Effector memory CD8-positive, alpha-beta T cell (primary cell): ENCODE data around the gene IL22RA2.
"Not testable (repeated sequence)": the region's sequence is repeated elsewhere in the genome, so short reads cannot be mapped to it uniquely, and the experiment has no call there.

Experiments used
- ATAC-seq: fragments of 150-1000 bp; cut with Tn5 transposase; replicated peaks from 2 replicates; pipeline ENCODE4 v1.10.0; 2021; ENCODE audit warnings: mild to moderate bottlenecking, moderate library complexity
- DNase-seq, 3 experiments: peaks; one replicate each; pipeline ENCODE4 v3.0.0; 2021
- H3K27ac Mint-ChIP-seq, 2 donors: one replicate each; pipeline ENCODE4 v1.8.0; 2022; ENCODE audit warnings: mild to moderate bottlenecking in 2 of 2, mixed read lengths in 2 of 2, moderate library complexity in 2 of 2
- H3K27me3 Mint-ChIP-seq, 2 donors: one replicate each; pipeline ENCODE4 v1.8.0; 2022; ENCODE audit warnings: mixed read lengths in 2 of 2
- H3K36me3 Mint-ChIP-seq: one replicate; pipeline ENCODE4 v1.8.0; 2022; ENCODE audit warnings: mild to moderate bottlenecking, moderate library complexity, mixed read lengths; ENCODE audit not compliant: insufficient read depth
- H3K4me1 Mint-ChIP-seq, 2 donors: one replicate each; pipeline ENCODE4 v1.8.0; 2022; ENCODE audit warnings: low read depth in 2 of 2, mixed read lengths in 2 of 2
- H3K4me3 Mint-ChIP-seq, 2 donors: one replicate each; pipeline ENCODE4 v1.8.0; 2022; ENCODE audit warnings: mild to moderate bottlenecking in 2 of 2, mixed read lengths in 2 of 2, moderate library complexity in 2 of 2
- H3K9me3 Mint-ChIP-seq, 2 donors: one replicate each; pipeline ENCODE4 v1.8.0; 2022; ENCODE audit warnings: mixed read lengths in 2 of 2

The IL22RA2 gene

DNA sequence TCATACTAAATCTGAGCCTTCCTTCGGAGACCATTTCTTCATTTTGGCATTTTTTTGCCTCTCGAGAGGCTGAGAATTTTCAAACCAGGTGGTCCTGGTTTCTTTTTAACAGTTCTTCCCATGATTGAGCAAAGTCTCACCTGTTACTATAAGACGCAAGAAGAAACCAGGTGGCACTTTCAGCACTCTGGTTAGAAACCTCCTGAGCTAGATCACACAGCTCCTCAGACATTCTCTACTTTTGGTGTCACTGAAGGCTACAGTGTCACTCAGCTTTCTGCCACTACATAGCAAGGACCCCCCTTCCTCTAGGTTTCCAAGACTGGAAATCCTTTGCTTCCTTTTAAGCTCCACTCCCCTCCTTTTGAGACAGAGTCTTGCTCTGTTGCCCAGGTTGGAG is 38.5 kb upstream of the IL22RA2 start:
- peaks cover 38% of the 10 kb centered on the region for H3K36me3 Mint-ChIP-seq
- peaks cover 0 to 2% of the 10 kb centered on the region in 2 donors for H3K9me3 Mint-ChIP-seq
- H3K4me3 Mint-ChIP-seq = peak overlapping the region; percentile 52 to 53
- no peaks in the 10 kb centered on the region for H3K27me3 Mint-ChIP-seq
- H3K27ac Mint-ChIP-seq = peak overlapping the region; percentile 19 to 65
- no peak for DNase-seq
- H3K4me1 Mint-ChIP-seq = peaks cover 64 to 79% of the 10 kb centered on the region in 2 donors
- ATAC-seq = no peak

DNA sequence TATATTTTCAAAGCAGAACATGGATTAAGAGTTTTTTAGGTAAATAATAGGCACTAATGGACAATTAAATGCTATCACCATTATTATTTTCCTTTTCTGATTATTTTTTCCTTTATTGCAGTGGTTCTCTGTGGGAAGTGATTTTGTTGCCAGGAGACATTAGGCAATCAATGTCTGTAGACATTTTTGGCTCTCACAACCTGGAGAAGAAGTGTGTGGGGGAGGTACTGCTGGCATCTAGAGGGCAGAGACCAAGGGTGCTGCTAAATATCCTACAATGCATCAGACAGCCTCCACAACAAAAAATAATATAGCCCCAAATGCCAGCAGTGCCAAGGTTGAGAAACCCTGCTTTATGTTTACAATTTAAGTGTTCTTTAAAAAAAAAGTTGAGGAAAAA is 37.5 kb upstream of the IL22RA2 start:
- Mint-ChIP-seq H3K36me3 (peaks cover 45% of the 10 kb centered on the region), H3K27me3 (no peaks in the 10 kb centered on the region), H3K9me3 (peaks cover 0 to 2% of the 10 kb centered on the region in 2 donors), H3K4me1 (peaks cover 59 to 74% of the 10 kb centered on the region in 2 donors), H3K27ac (peak overlapping the region in 1 of 2 donors; percentile 54), H3K4me3 (peak overlapping the region; percentile 33 to 53)
- DNase-seq (no peak), ATAC-seq (no peak)

DNA sequence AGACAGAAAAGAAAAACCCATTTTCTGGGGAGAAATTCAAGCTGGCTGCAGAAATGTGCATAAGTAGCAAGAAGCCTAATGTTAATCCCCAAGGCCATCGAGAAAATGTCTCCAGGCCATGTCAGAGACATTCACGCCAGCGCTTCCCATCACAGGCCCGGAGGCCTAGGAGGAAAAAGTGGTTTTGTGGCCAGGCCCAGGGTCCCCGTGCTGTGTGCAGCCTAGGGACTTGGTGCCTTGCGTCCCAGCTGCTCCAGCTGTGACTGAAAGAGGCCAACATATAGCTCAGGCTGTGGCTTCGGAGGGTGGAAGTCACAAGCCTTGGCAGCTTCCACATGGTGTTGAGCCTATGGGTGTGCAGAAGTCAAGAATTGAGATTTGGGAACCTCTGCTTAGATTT is 34.8 kb upstream of the IL22RA2 start:
- Mint-ChIP-seq H3K4me3 (no peak overlapping the region), H3K4me1 (peaks cover 46 to 57% of the 10 kb centered on the region in 2 donors), H3K27me3 (no peaks in the 10 kb centered on the region), H3K27ac (peak overlapping the region in 1 of 2 donors; percentile 29), H3K9me3 (peaks cover 0 to 2% of the 10 kb centered on the region in 2 donors), H3K36me3 (peaks cover 66% of the 10 kb centered on the region)
- DNase-seq (no peak), ATAC-seq (no peak)

DNA sequence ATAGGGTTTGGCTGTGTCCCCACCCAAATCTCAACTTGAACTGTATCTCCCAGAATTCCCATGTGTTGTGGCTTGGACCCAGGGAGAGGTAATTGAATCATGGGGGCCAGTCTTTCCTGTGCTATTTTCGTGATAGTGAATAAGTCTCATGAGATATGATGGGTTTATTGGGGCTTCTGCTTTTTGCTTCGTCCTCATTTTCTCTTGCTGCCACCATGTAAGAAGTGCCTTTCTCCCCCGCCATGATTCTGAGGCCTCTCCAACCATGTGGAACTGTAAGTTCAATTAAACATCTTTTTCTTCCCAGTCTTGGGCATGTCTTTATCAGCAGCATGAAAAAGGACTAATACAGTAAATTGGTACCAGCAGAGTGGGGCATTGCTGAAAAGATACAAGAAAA is 34.0 kb upstream of the IL22RA2 start:
- not testable (repeated sequence) for DNase-seq, H3K9me3 Mint-ChIP-seq, H3K27ac Mint-ChIP-seq, ATAC-seq, H3K27me3 Mint-ChIP-seq
- H3K4me1 Mint-ChIP-seq = peaks cover 41 to 51% of the 10 kb centered on the region in 2 donors
- peak overlapping the region in 1 of 2 donors; percentile 4 for H3K4me3 Mint-ChIP-seq
- peaks cover 72% of the 10 kb centered on the region for H3K36me3 Mint-ChIP-seq

DNA sequence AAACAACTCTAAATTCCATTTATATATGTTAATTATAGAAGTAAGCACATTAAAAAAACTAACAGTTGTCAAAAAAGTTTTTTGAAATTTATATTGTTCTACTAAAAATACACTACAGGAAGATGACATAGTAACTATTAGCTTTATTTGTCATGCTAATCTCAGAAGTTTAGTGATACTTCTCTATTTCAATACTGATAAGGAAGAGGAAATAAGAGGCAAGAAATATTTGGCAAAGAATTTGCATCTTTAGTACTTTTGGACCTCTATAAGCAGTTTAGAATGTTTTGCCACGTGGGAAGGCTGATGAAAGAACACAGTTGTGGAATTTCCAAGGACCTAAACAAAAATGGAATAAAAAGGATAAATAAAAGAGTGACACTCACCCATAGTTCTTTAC is 33.1 kb upstream of the IL22RA2 start:
- Mint-ChIP-seq H3K36me3 (peaks cover 76% of the 10 kb centered on the region), H3K27ac (peak overlapping the region; percentile 17 to 68), H3K4me1 (peaks cover 34 to 42% of the 10 kb centered on the region in 2 donors), H3K27me3 (no peaks in the 10 kb centered on the region), H3K4me3 (no peak overlapping the region), H3K9me3 (peaks cover 0 to 2% of the 10 kb centered on the region in 2 donors)
- DNase-seq (no peak), ATAC-seq (no peak)

DNA sequence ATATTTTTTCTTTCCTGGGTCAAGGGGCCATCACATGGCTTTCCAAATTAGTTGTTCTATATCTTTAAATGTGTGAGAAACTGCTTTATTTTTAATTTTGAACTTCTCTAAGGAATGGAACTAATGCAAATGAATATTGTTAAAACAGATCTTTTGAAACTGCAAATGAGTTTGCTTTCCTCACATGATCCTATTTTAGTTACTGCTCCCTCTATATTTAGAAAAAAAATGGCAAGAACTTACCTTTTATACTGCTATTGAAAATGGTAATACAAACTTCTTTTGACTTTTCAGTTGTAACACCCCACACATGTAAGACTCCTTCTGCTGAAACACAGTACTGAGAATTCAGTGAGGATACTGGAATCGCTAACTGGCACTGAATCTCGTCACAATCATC is 29.8 kb upstream of the IL22RA2 start:
- ATAC-seq (no peak), DNase-seq (no peak)
- Mint-ChIP-seq H3K27me3 (no peaks in the 10 kb centered on the region), H3K27ac (no peak overlapping the region), H3K4me3 (no peak overlapping the region), H3K4me1 (peaks cover 17 to 19% of the 10 kb centered on the region in 2 donors), H3K36me3 (peaks cover 88% of the 10 kb centered on the region), H3K9me3 (no peaks in the 10 kb centered on the region)

DNA sequence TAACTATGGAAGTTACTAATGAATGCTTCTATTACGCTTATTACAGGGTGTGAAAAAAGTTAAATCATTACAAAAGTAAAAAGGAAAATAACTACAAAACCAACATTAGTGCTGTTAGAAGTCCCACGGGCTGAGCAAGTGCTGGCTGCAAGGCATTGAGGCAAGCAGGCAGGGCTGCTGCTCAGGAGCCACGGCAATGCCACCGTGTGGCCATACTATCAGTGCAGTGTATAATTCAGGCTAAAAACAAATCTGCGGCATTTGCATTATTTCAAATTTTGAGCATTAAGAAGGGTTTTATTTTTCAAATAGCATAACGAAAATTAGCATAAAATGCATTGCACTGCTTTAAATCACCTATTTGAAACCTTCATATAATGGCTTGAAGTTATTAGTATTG is 28.6 kb upstream of the IL22RA2 start:
- H3K36me3 Mint-ChIP-seq = peaks cover 89% of the 10 kb centered on the region
- peaks cover 11 to 14% of the 10 kb centered on the region in 2 donors for H3K4me1 Mint-ChIP-seq
- no peaks in the 10 kb centered on the region for H3K27me3 Mint-ChIP-seq
- DNase-seq (peak in 2 of 3 experiments; percentile 19 to 21), ATAC-seq (peak; percentile 77)
- H3K9me3 Mint-ChIP-seq = no peaks in the 10 kb centered on the region
- H3K27ac Mint-ChIP-seq = no peak overlapping the region
- H3K4me3 Mint-ChIP-seq = no peak overlapping the region

DNA sequence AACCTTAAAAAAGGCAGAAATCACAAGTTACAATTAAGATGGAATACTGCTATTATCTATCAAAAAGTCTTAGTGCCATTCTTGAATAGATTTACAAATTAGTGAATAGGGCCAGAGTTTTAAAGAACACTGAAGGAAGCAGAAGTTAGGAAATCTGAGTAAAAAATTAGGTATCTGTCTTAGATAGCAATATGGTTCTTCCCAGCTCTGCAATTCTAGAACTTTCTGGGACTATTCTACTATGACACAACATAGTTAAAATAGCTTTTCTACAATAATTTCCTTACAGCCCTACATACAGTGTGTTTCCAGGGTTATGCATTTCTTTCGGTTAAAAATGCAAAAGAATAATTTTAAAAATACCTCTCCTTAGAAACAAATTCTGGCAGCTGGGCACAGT is 27.6 kb upstream of the IL22RA2 start:
- H3K4me1 Mint-ChIP-seq = peaks cover 17% of the 10 kb centered on the region in 2 donors
- peaks cover 89% of the 10 kb centered on the region for H3K36me3 Mint-ChIP-seq
- no peak for DNase-seq
- no peak overlapping the region for H3K4me3 Mint-ChIP-seq
- no peaks in the 10 kb centered on the region for H3K27me3 Mint-ChIP-seq
- ATAC-seq = no peak
- no peak overlapping the region for H3K27ac Mint-ChIP-seq
- no peaks in the 10 kb centered on the region for H3K9me3 Mint-ChIP-seq

DNA sequence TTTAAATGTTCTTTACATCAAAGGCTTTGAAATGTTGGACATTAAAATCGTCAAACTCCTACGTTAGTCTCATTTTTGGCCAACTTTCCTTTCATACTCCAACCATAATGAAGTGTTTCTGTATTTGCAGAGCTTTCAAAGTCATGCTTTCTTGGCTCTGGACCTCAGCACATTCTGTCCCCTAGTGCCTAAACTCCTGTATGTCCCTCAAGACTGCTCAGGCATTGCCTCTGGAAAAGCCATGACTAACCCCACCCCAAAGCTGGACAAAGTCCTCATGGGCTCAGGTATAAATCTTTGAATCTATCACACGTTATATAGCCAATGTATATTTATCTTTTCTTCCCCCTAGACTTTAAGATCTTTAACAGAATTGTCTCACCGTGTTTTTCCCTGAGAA is 26.8 kb upstream of the IL22RA2 start:
- Mint-ChIP-seq H3K27ac (no peak overlapping the region), H3K9me3 (no peaks in the 10 kb centered on the region), H3K36me3 (peaks cover 89% of the 10 kb centered on the region), H3K4me3 (no peak overlapping the region), H3K27me3 (no peaks in the 10 kb centered on the region), H3K4me1 (peaks cover 21 to 22% of the 10 kb centered on the region in 2 donors)
- ATAC-seq = no peak
- no peak for DNase-seq

DNA sequence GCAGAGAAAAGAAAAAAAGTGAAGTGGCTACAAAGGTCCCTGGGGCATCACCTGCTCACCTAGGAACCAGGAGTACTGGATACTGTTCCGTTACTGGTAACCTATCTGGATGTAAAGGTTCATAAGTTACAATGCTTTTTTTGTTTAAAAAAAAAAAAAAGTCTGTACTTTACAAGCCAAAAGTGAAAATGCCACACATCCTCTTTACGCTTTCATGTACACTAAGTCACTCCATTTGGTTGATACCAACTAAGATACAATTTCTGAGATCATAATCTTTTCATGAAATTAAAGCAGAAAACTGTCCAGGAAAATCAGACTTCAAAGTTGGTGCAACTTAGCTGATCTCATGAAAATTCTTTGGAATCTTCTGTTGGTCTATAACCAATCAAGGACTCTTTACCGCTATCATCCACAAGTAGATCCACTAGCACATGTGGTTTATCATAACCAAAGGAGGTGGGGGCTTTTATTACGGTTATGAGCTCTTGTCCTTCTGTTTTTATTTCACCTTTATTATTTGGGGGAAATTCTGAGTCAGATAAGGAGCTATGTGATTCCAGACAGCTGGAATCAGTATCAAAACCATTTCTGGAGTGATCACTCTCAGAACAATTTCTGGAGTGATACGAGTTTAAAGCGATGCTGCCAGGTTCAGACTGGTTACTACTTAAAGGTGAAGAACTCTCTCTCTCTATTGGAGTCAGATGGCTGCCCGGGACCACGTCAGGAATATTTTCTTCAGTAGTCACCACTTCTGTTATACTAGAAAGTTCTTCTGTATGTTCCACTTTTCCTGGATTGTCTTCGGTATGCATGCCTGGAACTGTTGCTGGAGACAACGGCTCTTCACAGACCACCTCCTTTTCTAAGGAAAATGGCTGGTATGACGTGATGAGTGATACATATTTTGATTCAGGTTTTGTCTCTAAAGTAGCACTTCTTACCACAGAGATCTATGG is 24.5 kb upstream of the IL22RA2 start:
- Mint-ChIP-seq H3K27me3 (no peaks in the 10 kb centered on the region), H3K36me3 (peaks cover 67% of the 10 kb centered on the region), H3K4me1 (peaks cover 17 to 18% of the 10 kb centered on the region in 2 donors), H3K9me3 (no peaks in the 10 kb centered on the region), H3K27ac (peak overlapping the region in 1 of 2 donors; percentile 11), H3K4me3 (no peak overlapping the region)
- ATAC-seq (no peak), DNase-seq (no peak)

DNA sequence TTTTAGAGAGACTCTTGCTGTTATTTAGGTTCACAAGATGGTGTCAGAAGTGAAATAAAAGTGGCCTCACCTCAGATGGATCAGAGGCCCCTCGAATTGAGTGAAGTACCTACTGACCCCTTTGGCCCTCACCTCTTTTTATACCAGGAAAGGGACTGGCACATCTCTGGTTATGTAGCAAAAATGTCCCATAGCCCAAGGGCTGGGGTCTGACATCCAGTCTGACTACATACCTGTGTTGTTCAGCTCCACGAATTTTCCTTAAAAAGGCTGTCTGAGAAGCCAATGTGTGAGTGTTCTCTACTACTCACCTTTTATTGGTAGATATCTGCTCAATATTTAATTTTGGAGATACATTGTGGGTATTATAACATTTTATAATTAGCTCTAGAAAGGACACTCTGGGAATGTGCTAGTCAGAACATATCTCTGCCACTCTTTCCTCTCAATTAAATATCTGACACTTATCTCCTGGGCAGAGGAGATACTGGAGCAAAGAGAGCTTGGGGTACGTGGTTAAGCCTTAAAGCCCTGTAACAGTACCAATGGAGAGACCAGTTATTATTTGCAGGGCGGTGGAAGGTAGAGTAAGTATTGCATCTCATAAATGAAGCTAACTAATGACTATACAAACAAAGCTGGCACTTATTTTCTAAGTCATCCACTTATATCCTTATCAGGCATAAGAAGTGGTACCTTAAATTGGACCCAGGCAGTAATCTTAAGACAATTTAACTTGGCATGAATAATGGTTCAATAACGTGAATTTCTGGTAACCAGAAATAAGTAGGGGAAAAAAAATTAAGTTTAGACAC is 20.0 kb upstream of the IL22RA2 start:
- ATAC-seq = no peak
- H3K4me3 Mint-ChIP-seq = no peak overlapping the region
- DNase-seq = no peak
- no peaks in the 10 kb centered on the region for H3K9me3 Mint-ChIP-seq
- no peaks in the 10 kb centered on the region for H3K27me3 Mint-ChIP-seq
- peak overlapping the region in 1 of 2 donors; percentile 76 for H3K27ac Mint-ChIP-seq
- peaks cover 28% of the 10 kb centered on the region for H3K36me3 Mint-ChIP-seq
- peaks cover 17% of the 10 kb centered on the region in 2 donors for H3K4me1 Mint-ChIP-seq

DNA sequence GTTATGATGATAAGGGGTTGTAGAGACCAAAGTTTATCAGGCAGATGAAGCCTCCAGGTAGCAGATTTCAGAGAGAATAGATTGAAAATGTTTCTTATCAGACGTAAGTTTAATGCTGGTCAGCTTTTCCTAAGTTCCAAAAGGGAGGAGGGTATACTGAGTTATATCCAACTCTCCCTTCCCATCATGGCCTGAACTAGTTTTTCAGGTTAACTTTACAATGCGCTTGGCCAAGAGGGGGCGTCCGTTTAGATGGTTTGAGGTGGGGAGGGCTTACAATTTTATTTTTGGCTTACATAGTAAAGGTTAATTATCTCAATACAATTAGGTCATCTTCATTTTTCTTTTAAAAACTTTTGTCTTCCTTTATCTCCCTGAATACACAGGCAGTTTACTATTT is 19.4 kb upstream of the IL22RA2 start:
- ATAC-seq (no peak), DNase-seq (no peak)
- peaks cover 13 to 17% of the 10 kb centered on the region in 2 donors for H3K4me1 Mint-ChIP-seq
- H3K36me3 Mint-ChIP-seq = peaks cover 22% of the 10 kb centered on the region
- no peak overlapping the region for H3K4me3 Mint-ChIP-seq
- peak overlapping the region in 1 of 2 donors; percentile 76 for H3K27ac Mint-ChIP-seq
- H3K27me3 Mint-ChIP-seq = no peaks in the 10 kb centered on the region
- H3K9me3 Mint-ChIP-seq = no peaks in the 10 kb centered on the region

DNA sequence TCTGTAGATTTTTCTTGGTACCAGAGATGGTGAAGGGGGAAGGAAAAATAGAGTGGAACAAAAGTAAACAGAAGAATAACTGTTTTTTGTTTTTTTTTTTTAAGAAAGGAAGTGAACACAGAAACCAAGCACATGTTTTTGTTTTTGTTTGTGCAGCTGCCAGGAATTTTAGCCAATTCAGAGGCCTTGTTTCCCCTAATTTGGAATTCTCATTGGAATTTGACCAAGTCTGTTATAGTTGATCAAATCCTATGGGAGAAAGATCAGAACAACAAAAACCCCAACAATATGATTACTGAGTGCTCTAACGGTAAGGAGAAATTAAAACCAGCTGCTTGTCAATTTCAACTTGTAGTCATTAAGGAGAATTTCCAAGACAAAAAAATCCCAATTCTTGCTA is 18.2 kb upstream of the IL22RA2 start:
- Mint-ChIP-seq H3K9me3 (no peaks in the 10 kb centered on the region), H3K36me3 (peaks cover 15% of the 10 kb centered on the region), H3K27ac (no peak overlapping the region), H3K4me1 (peaks cover 9 to 12% of the 10 kb centered on the region in 2 donors), H3K4me3 (no peak overlapping the region), H3K27me3 (no peaks in the 10 kb centered on the region)
- ATAC-seq = no peak
- no peak for DNase-seq
